Neural crest cell (in vitro differentiated cells): Measurements from ENCODE around the gene FBXL19. TPM values are rescaled to one million over a fixed set of nuclear protein-coding genes. Genes with fewer than 3 reads are reported as not detected.
A peak's percentile ranks its signal among the peaks of the same experiment; 100 is the strongest.

Source experiments
- DNase-seq: peaks from one replicate; pipeline ENCODE4 v3.0.0; 2021; ENCODE audit warnings: low read depth, mixed read lengths, low spot score
- H3K27ac Mint-ChIP-seq: one replicate; pipeline ENCODE4 v1.8.0; 2021; ENCODE audit warnings: mild to moderate bottlenecking, mixed read lengths; ENCODE audit not compliant: unreplicated experiment
- H3K27me3 Mint-ChIP-seq: 2 replicates; pipeline ENCODE4 v1.8.0; 2021; ENCODE audit warnings: low read depth, mild to moderate bottlenecking, mixed read lengths
- H3K36me3 Mint-ChIP-seq: 2 replicates; pipeline ENCODE4 v1.8.0; 2021; ENCODE audit warnings: low read depth, mild to moderate bottlenecking, mixed read lengths
- H3K4me1 Mint-ChIP-seq: 2 replicates; pipeline ENCODE4 v1.8.0; 2021; ENCODE audit warnings: mixed read lengths
- H3K4me3 Mint-ChIP-seq: one replicate; pipeline ENCODE4 v1.8.0; 2021; ENCODE audit warnings: mild to moderate bottlenecking, mixed read lengths
- H3K9me3 Mint-ChIP-seq: 2 replicates; pipeline ENCODE4 v1.8.0; 2021; ENCODE audit warnings: mixed read lengths
- CTCF ChIP-seq: fragments of 200-600 bp; sonication (generic); conservative IDR thresholded peaks from 2 replicates; pipeline ENCODE4 v1.5.0; 2021; ENCODE audit warnings: antibody characterized with exemption, mild to moderate bottlenecking
- total RNA-seq: library from RNA; stranded (reverse); gene quantifications from 2 replicates; pipeline ENCODE4 v1.2.1, GENCODE V29; 2021

The FBXL19 gene
- total RNA-seq, 1 donor from 2014 or later = 84.7 TPM

GRCh38 chr16:30925632-30925987 is 2.2 kb downstream of the FBXL19 start:
- Mint-ChIP-seq H3K4me1 (peaks cover 33% of the 10 kb centered on the region), H3K27ac (no peak overlapping the region), H3K36me3 (no peaks in the 10 kb centered on the region), H3K27me3 (no peaks in the 10 kb centered on the region), H3K4me3 (peak overlapping the region; percentile 86), H3K9me3 (no peaks in the 10 kb centered on the region)
- no peak for DNase-seq
- no peak for TF ChIP-seq CTCF

- no peak for DNase-seq
- H3K4me3 Mint-ChIP-seq = peak overlapping the region; percentile 86
- H3K27me3 Mint-ChIP-seq = no peaks in the 10 kb centered on the region
- peaks cover 29% of the 10 kb centered on the region for H3K4me1 Mint-ChIP-seq
- no peak for TF ChIP-seq CTCF
- H3K36me3 Mint-ChIP-seq = no peaks in the 10 kb centered on the region
- no peak overlapping the region for H3K27ac Mint-ChIP-seq
- no peaks in the 10 kb centered on the region for H3K9me3 Mint-ChIP-seq
Observed at GRCh38 chr16:30925995-30926811, 2.8 kb downstream of the FBXL19 start.

GRCh38 chr16:30926937-30927788 is 3.8 kb downstream of the FBXL19 start:
- Mint-ChIP-seq H3K27ac (peak overlapping the region; percentile 12), H3K4me1 (peaks cover 20% of the 10 kb centered on the region), H3K27me3 (no peaks in the 10 kb centered on the region), H3K9me3 (no peaks in the 10 kb centered on the region), H3K4me3 (peak overlapping the region; percentile 78), H3K36me3 (no peaks in the 10 kb centered on the region)
- DNase-seq = no peak
- TF ChIP-seq CTCF = no peak

GRCh38 chr16:30927789-30928378 is 4.5 kb downstream of the FBXL19 start:
- DNase-seq = no peak
- no peak for TF ChIP-seq CTCF
- no peaks in the 10 kb centered on the region for H3K36me3 Mint-ChIP-seq
- H3K4me3 Mint-ChIP-seq = peak overlapping the region; percentile 84
- H3K9me3 Mint-ChIP-seq = no peaks in the 10 kb centered on the region
- no peaks in the 10 kb centered on the region for H3K27me3 Mint-ChIP-seq
- H3K4me1 Mint-ChIP-seq = peaks cover 17% of the 10 kb centered on the region
- H3K27ac Mint-ChIP-seq = no peak overlapping the region

GRCh38 chr16:30928390-30928789 is 5.0 kb downstream of the FBXL19 start:
- Mint-ChIP-seq H3K4me1 (peaks cover 17% of the 10 kb centered on the region), H3K9me3 (no peaks in the 10 kb centered on the region), H3K27me3 (no peaks in the 10 kb centered on the region), H3K36me3 (no peaks in the 10 kb centered on the region), H3K4me3 (peak overlapping the region; percentile 84), H3K27ac (no peak overlapping the region)
- no peak for TF ChIP-seq CTCF
- no peak for DNase-seq
